Fibroblast of peridontal ligament (primary cell): ENCODE results near the gene C9orf57.
A peak's percentile ranks its signal among the peaks of the same experiment; 100 is the strongest.
"Not testable (repeated sequence)": the region's sequence is repeated elsewhere in the genome, so short reads cannot be mapped to it uniquely, and the experiment has no call there.

Source experiments
- DNase-seq: peaks from one replicate; pipeline ENCODE4 v3.0.0-alpha.2; 2010; ENCODE audit errors: extremely low read depth

Gene C9orf57

GRCh38 chr9:72023596-72023995 is 36.8 kb downstream of the C9orf57 start:
- DNase-seq, result no peak

- DNase-seq, result peak; percentile 86
Measured at GRCh38 chr9:72022841-72023240, 37.6 kb downstream of the C9orf57 start.

DNA sequence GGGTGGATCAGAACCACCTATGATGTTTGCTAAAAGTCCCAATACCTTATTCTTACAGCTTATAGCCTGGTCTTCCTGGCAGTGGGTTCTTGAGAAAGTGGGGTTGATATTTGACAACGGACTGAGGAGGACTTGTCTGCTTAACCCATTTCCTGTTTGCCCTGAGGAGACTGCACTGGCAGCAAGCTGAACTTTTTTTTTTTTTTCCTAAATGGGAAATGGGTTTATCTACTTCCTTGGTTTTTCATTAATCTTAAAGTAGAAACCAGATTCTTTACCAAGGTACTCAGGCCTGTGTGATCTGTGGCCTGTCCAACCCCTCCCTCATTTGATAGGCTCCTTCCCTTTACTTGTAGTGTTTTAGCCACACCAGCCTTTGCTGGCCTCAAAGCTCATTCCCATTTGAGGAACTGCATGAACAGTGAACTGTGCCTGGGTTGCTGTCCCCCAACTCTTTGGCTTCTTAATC is 47.1 kb downstream of the C9orf57 start:
- DNase-seq, result no peak

DNA sequence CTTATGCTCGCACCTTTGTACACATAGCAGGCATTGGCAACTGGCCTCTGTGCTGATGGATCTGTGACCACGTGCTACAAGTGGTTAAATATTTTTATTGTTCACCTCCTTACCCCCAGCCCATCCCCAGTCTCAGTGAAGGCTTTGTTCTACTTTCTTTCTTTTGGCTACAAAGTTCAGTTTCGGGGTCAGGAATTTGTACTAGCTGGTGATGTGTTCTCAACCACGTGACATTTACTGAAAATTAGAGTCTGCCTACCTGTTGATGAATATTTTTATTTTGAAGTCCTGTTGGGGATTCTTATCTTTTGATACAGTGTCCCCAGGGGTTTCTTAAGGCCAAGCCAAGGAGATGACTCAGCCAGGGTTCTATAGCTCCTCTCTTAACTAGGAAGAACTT is 47.8 kb downstream of the C9orf57 start:
- no peak for DNase-seq

DNA sequence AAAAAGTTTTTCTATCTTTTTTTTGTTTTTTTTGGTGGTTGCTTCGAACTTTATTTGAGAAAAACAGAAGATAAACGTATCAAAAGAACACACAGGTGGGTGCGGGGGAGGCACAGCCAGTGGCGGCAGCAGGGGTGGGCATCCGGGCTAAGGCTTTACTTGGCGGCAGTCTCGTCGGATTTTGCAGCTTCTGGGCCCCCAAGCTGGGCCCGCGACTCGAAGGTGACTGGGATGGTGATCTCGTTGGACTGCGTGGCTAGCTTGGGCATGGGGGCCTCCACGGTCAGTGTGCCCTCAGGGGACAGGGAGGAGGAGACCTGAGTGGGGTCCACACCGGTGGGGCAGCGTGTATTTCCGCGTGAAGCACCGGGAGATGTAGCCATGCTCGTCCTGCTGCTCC is 52.7 kb downstream of the C9orf57 start:
- DNase-seq, result not testable (repeated sequence)

- no peak for DNase-seq
Measured at GRCh38 chr9:72006501-72006900, 53.9 kb downstream of the C9orf57 start.

DNA sequence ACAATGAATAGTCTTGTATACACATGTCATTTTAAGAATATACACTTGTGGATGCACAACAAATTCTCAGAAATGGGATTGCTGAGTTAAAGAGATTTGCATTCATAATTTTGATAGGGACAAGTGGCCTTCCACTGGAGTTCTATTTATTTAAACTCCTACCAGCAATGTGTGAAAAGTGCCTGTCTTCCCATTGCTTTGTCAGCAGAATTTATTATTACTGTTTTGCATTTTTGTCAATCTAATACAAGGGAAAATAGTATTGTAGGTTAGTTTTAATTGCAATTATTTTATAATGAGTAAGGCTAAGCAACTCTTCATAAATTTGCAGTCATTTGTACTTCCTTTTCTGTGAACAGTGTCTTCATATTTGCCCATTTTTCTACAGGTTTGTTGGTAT is 55.0 kb downstream of the C9orf57 start:
- DNase-seq, result no peak
